GM20000 (cell line): ENCODE measurements around the gene PLCL2.

Experiments
- DNase-seq: peaks from one replicate; pipeline ENCODE4 v3.0.0; 2012; ENCODE audit warnings: low spot score
- CTCF ChIP-seq: IDR thresholded peaks from 2 replicates; pipeline ENCODE4 v1.5.1; 2012; ENCODE audit warnings: mild to moderate bottlenecking, control low read depth; ENCODE audit errors: extremely low read depth, missing control alignments

PLCL2 gene

GRCh38 chr3:17055374-17056276 lies 170.9 kb downstream of the PLCL2 start:
- no peak for TF ChIP-seq CTCF
- DNase-seq = peak; percentile 45

- DNase-seq = no peak
Measured at GRCh38 chr3:17057321-17057720, 172.6 kb downstream of the PLCL2 start.

GRCh38 chr3:17059989-17060550 lies 175.3 kb downstream of the PLCL2 start:
- TF ChIP-seq CTCF = no peak
- no peak for DNase-seq

More at GRCh38 chr3:17057321-17057720, 172.6 kb downstream of the PLCL2 start:
- TF ChIP-seq CTCF = no peak

GRCh38 chr3:17061005-17061404 lies 176.2 kb downstream of the PLCL2 start:
- DNase-seq = no peak

GRCh38 chr3:17062736-17063135 lies 178.0 kb downstream of the PLCL2 start:
- no peak for DNase-seq
- no peak for TF ChIP-seq CTCF

More at GRCh38 chr3:17061005-17061404, 176.2 kb downstream of the PLCL2 start:
- TF ChIP-seq CTCF = no peak

GRCh38 chr3:17063596-17063995 lies 178.8 kb downstream of the PLCL2 start:
- DNase-seq = no peak
- no peak for TF ChIP-seq CTCF

GRCh38 chr3:17065315-17065714 lies 180.6 kb downstream of the PLCL2 start:
- DNase-seq = no peak
- TF ChIP-seq CTCF = no peak
